ENCODE measurements around the gene NPTX1. TPM values are rescaled to one million over a fixed set of nuclear protein-coding genes. Genes with fewer than 3 reads are reported as not detected.

The NPTX1 gene
- total RNA-seq, 4 donors from 2014 or later, result 1.1 to 2.6 (median 2.3) TPM

GRCh38 chr17:80442323-80442659 lies 34.1 kb downstream of the NPTX1 start:
- 88 to 89% methylated on average over 12 of the region's 12 CpGs for WGBS, 2 donors
- intact Hi-C loops (cut with DNase I; ENCODE audit: low total_unique reads), result no loop called here
- no peak for TF ChIP-seq CTCF (IDR thresholded peaks at IDR 0.05)
- no peak for TF ChIP-seq POLR2A (IDR thresholded peaks at IDR 0.05)
- no peak overlapping the region for H3K4me3 ChIP-seq (ENCODE audit: low read depth, poor library complexity, severe bottlenecking)
- DNase-seq (ENCODE audit: low spot score in 2 of 2), result no peak

- no peak for DNase-seq (ENCODE audit: low spot score in 2 of 2)
- TF ChIP-seq CTCF (IDR thresholded peaks at IDR 0.05) (no peak), POLR2A (IDR thresholded peaks at IDR 0.05) (no peak)
- WGBS, 2 donors, result 93 to 96% methylated on average over 14 of the region's 14 CpGs
Observed at GRCh38 chr17:80441598-80442322, 34.6 kb downstream of the NPTX1 start.

GRCh38 chr17:80441133-80441578 lies 35.3 kb downstream of the NPTX1 start:
- no peak for DNase-seq (ENCODE audit: low spot score in 2 of 2)
- intact Hi-C loops (cut with DNase I; ENCODE audit: low total_unique reads), result no loop called here
- no peak for TF ChIP-seq POLR2A (IDR thresholded peaks at IDR 0.05)
- TF ChIP-seq CTCF (IDR thresholded peaks at IDR 0.05), result no peak
- H3K4me3 ChIP-seq (ENCODE audit: low read depth, poor library complexity, severe bottlenecking), result no peak overlapping the region
- WGBS, 2 donors, result 39 to 46% methylated on average over 14 of the region's 14 CpGs

More at GRCh38 chr17:80441598-80442322, 34.6 kb downstream of the NPTX1 start:
- no peak overlapping the region for H3K4me3 ChIP-seq (ENCODE audit: low read depth, poor library complexity, severe bottlenecking)
- intact Hi-C loops (cut with DNase I; ENCODE audit: low total_unique reads), result no loop called here

- no peak overlapping the region for H3K4me3 ChIP-seq (ENCODE audit: low read depth, poor library complexity, severe bottlenecking)
- 81 to 84% methylated on average over 8 to 9 of the region's 9 CpGs for WGBS, 2 donors
- no peak for TF ChIP-seq POLR2A (IDR thresholded peaks at IDR 0.05)
- TF ChIP-seq CTCF (IDR thresholded peaks at IDR 0.05), result no peak
- no peak for DNase-seq (ENCODE audit: low spot score in 2 of 2)
- intact Hi-C loops (cut with DNase I; ENCODE audit: low total_unique reads), result no loop called here
Observed at GRCh38 chr17:80439499-80439898, 36.9 kb downstream of the NPTX1 start.

GRCh38 chr17:80438806-80439205 lies 37.6 kb downstream of the NPTX1 start:
- no peak for DNase-seq (ENCODE audit: low spot score in 2 of 2)
- intact Hi-C loops (cut with DNase I; ENCODE audit: low total_unique reads), result no loop called here
- no peak overlapping the region for H3K4me3 ChIP-seq (ENCODE audit: low read depth, poor library complexity, severe bottlenecking)
- TF ChIP-seq CTCF (IDR thresholded peaks at IDR 0.05) (no peak), POLR2A (IDR thresholded peaks at IDR 0.05) (no peak)
- 88 to 95% methylated on average over 3 to 5 of the region's 5 CpGs for WGBS, 2 donors

GRCh38 chr17:80437532-80437931 lies 38.9 kb downstream of the NPTX1 start:
- H3K4me3 ChIP-seq (ENCODE audit: low read depth, poor library complexity, severe bottlenecking), result no peak overlapping the region
- DNase-seq (ENCODE audit: low spot score in 2 of 2), result no peak
- 89 to 90% methylated on average over 9 to 10 of the region's 10 CpGs for WGBS, 2 donors
- TF ChIP-seq POLR2A (IDR thresholded peaks at IDR 0.05) (no peak), CTCF (IDR thresholded peaks at IDR 0.05) (no peak)
- intact Hi-C loops (cut with DNase I; ENCODE audit: low total_unique reads), result no loop called here

Measured in lower leg skin (tissue), 4 donors.